Measurements from ENCODE around the gene RDH11.

DNA sequence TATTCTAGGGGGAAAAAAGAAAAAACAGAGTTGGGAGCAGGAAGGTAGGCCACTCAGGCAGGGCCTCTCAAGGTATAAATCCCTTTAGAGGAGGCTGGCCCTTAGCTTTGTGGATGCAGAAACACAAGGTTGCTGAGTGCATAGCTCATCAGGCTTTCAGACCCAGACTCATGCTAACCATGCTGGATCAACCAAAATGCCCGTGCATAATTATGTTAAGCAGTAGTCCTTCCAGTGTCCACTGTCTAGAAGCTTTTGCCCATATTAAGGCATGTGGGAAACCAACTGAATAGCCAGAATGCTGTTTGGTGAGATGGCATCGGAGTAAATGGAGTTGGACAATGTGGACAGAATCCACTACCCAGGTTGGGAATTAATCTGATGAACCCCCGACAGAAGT lies 56.9 kb downstream of the RDH11 start:
- no peak for TF ChIP-seq POLR2A (IDR thresholded peaks at IDR 0.05)
- TF ChIP-seq, protein P1, sequence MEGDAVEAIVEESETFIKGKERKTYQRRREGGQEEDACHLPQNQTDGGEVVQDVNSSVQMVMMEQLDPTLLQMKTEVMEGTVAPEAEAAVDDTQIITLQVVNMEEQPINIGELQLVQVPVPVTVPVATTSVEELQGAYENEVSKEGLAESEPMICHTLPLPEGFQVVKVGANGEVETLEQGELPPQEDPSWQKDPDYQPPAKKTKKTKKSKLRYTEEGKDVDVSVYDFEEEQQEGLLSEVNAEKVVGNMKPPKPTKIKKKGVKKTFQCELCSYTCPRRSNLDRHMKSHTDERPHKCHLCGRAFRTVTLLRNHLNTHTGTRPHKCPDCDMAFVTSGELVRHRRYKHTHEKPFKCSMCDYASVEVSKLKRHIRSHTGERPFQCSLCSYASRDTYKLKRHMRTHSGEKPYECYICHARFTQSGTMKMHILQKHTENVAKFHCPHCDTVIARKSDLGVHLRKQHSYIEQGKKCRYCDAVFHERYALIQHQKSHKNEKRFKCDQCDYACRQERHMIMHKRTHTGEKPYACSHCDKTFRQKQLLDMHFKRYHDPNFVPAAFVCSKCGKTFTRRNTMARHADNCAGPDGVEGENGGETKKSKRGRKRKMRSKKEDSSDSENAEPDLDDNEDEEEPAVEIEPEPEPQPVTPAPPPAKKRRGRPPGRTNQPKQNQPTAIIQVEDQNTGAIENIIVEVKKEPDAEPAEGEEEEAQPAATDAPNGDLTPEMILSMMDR (IDR thresholded peaks at IDR 0.05), result no peak

All from stomach (tissue), 4 donors.